A549 (cell line): ENCODE results near the gene PSORS1C1. TPM values are rescaled to one million over a fixed set of nuclear protein-coding genes. Genes with fewer than 3 reads are reported as not detected.

Experiments
- ATAC-seq, 2 experiments: fragments of 200-7000 bp in 1 of 2; fragments of >200 bp in 1 of 2; cut with Nextera tagmentation in 1 of 2; cut with Tn5 transposase in 1 of 2; 3 replicates each; pipeline versions ENCODE4 v1.8.0 to v1.9.1; 2018 to 2020; ENCODE audit warnings: mild to moderate bottlenecking in 1 of 2, moderate library complexity in 1 of 2
- CTCF ChIA-PET: fragments of 300-600 bp; sonication (Branson Sonifier 250); formaldehyde crosslinking; extraction: SDS; loops from one replicate; lab custom pipeline; 2021; ENCODE audit warnings: antibody characterized with exemption, inconsistent platforms; lab: Yijun Ruan, JAX
- POLR2A ChIA-PET: fragments of 350-600 bp; formaldehyde crosslinking; extraction: SDS; loops from one replicate; lab custom pipeline; 2021; ENCODE audit warnings: antibody characterized with exemption, inconsistent platforms; lab: Yijun Ruan, JAX
- DNase-seq, 2 experiments: peaks; one replicate each; pipeline versions ENCODE4 v3.0.0 to v3.0.0-alpha.2; 2011 to 2016; ENCODE audit warnings: low read depth in 1 of 2, low spot score in 1 of 2
- FAIRE-seq: peaks from 2 replicates; lab custom pipeline; 2011; peaks lifted over from hg19 to GRCh38; lab: Jason Lieb, UNC
- H3K27ac ChIP-seq, 2 experiments: fragments of >200 bp; sonication (Bioruptor Twin); formaldehyde crosslinking; 3 replicates each; pipeline ENCODE4 v1.5.1; 2016 to 2017
- H3K4me1 ChIP-seq: fragments of >200 bp; sonication (Bioruptor Twin); formaldehyde crosslinking; 3 replicates; pipeline ENCODE4 v1.6.1; 2016
- H3K4me2 ChIP-seq: fragments of >200 bp; sonication (Bioruptor Twin); formaldehyde crosslinking; 3 replicates; pipeline ENCODE4 v1.6.1; 2016
- H3K4me3 ChIP-seq: fragments of >200 bp; sonication (Bioruptor Twin); formaldehyde crosslinking; 3 replicates; pipeline ENCODE4 v1.5.1; 2016
- H3K9me3 ChIP-seq: fragments of >200 bp; sonication (Bioruptor Twin); formaldehyde crosslinking; 3 replicates; pipeline ENCODE4 v1.6.1; 2016
- BCL3 ChIP-seq: fragments of >200 bp; sonication (Bioruptor Twin); formaldehyde crosslinking; IDR thresholded peaks from 3 replicates; pipeline ENCODE4 v1.6.1; 2016
- BHLHE40 ChIP-seq: IDR thresholded peaks from 2 replicates; pipeline ENCODE4 v1.6.1; 2012; ENCODE audit warnings: low read depth, low read length, inconsistent platforms
- CEBPB ChIP-seq, 2 experiments: fragments of >200 bp in 1 of 2; sonication (Bioruptor Twin) in 1 of 2; formaldehyde crosslinking in 1 of 2; IDR thresholded peaks; 2 replicates each; pipeline ENCODE4 v1.6.1; 2012 to 2016
- CHD4 ChIP-seq: fragments of 200-600 bp; sonication (generic); IDR thresholded peaks from 2 replicates; pipeline ENCODE4 v1.6.1; 2016; ENCODE audit warnings: antibody characterized with exemption, mild to moderate bottlenecking, borderline replicate concordance
- EP300 ChIP-seq, 2 experiments: fragments of >200 bp; sonication (Bioruptor Twin); formaldehyde crosslinking; IDR thresholded peaks; 2 replicates in 1 of 2; 3 replicates in 1 of 2; pipeline ENCODE4 v1.6.1; 2016 to 2017
- HEYL ChIP-seq: fragments of 250-450 bp; sonication (Bioruptor Pico); IDR thresholded peaks from 2 replicates; pipeline ENCODE4 v1.8.0; 2021; ENCODE audit warnings: mild to moderate bottlenecking, moderate library complexity
- HMGXB4 ChIP-seq: fragments of 250-450 bp; sonication (Bioruptor Pico); IDR thresholded peaks from 2 replicates; pipeline ENCODE4 v1.5.0; 2021; ENCODE audit warnings: mild to moderate bottlenecking, moderate library complexity, borderline replicate concordance
- HOXA7 ChIP-seq: fragments of 250-450 bp; sonication (Bioruptor Pico); IDR thresholded peaks from 2 replicates; pipeline ENCODE4 v1.5.0; 2020; ENCODE audit warnings: mild to moderate bottlenecking, moderate library complexity
- HOXB5 ChIP-seq: fragments of 250-450 bp; sonication (Bioruptor Pico); IDR thresholded peaks from 2 replicates; pipeline ENCODE4 v1.5.0; 2020; ENCODE audit warnings: mild to moderate bottlenecking, moderate library complexity
- JUN ChIP-seq, 2 experiments: fragments of >200 bp; sonication (Bioruptor Twin); formaldehyde crosslinking; IDR thresholded peaks; 2 replicates in 1 of 2; 3 replicates in 1 of 2; pipeline ENCODE4 v1.6.1; 2016 to 2017
- JUNB ChIP-seq: fragments of >200 bp; sonication (Bioruptor Twin); formaldehyde crosslinking; IDR thresholded peaks from 2 replicates; pipeline ENCODE4 v1.6.1; 2016
- MAFK ChIP-seq: fragments of 450-650 bp; IDR thresholded peaks from 2 replicates; pipeline ENCODE4 v1.6.1; 2014; ENCODE audit not compliant: partially characterized antibody
- MAX ChIP-seq: IDR thresholded peaks from 2 replicates; pipeline ENCODE4 v1.6.1; 2012
- NFE2L2 ChIP-seq: fragments of 150-350 bp; conservative IDR thresholded peaks from 2 replicates; pipeline ENCODE4 v1.6.1; 2014; ENCODE audit warnings: low read length
- PBX3 ChIP-seq: IDR thresholded peaks from 2 replicates; pipeline ENCODE4 v1.6.1; 2012
- PHF8 ChIP-seq: fragments of 200-600 bp; sonication (generic); IDR thresholded peaks from 2 replicates; pipeline ENCODE4 v1.6.1; 2016; ENCODE audit warnings: low read depth, mild to moderate bottlenecking, antibody characterized with exemption, moderate library complexity, borderline replicate concordance
- RCOR1 ChIP-seq: fragments of 150-350 bp; IDR thresholded peaks from 2 replicates; pipeline ENCODE4 v1.6.1; 2014; ENCODE audit warnings: antibody characterized with exemption, low read length, low read depth
- REST ChIP-seq: fragments of 200-600 bp; sonication (generic); IDR thresholded peaks from 2 replicates; pipeline ENCODE4 v1.6.1; 2016; ENCODE audit warnings: antibody characterized with exemption, mild to moderate bottlenecking, moderate library complexity
- SMC3 ChIP-seq: fragments of >200 bp; sonication (Bioruptor Twin); formaldehyde crosslinking; IDR thresholded peaks from 3 replicates; pipeline ENCODE4 v1.6.1; 2018; ENCODE audit warnings: inconsistent platforms
- USF2 ChIP-seq: fragments of 450-650 bp; IDR thresholded peaks from 2 replicates; pipeline ENCODE4 v1.6.1; 2014; ENCODE audit warnings: antibody characterized with exemption
- WGBS: methylation state at CpG from one replicate; pipeline ENCODE4 v1.1.6; 2017; ENCODE audit errors: missing lambda C conversion rate; 5-methylcytosine and 5-hydroxymethylcytosine counted together
- polyA plus RNA-seq, 4 experiments: library from polyadenylated mRNA; depleted of rRNA in 3 of 4; stranded (reverse); fragments of >200 nt; fragmentation: RNase III in 1 of 4; extraction: RNeasy Plus Mini Kit Qiagen cat#74134 plus additional on column Dnase treatment in 1 of 4; gene quantifications; 2 replicates in 3 of 4; 3 replicates in 1 of 4; pipeline ENCODE4 v1.2.3, GENCODE V29; 2011 to 2017

PSORS1C1 gene
- polyA plus RNA-seq, 2 of the 4 experiments (the other 2 are of a cell fraction) = 2.3 to 4.3 TPM

GRCh38 chr6:31165986-31166385 is 51.4 kb downstream of the PSORS1C1 start:
- H3K4me2 ChIP-seq = no peak overlapping the region
- no peak overlapping the region for H3K27ac ChIP-seq
- ChIA-PET CTCF (interaction anchor here (0.9 to 1.4 kb wide), 2 partner anchors 35 to 51 kb away, joined by 3 read pairs; partner anchors contain the start of gene PSORS1C1), POLR2A (no interaction called here)
- H3K4me1 ChIP-seq = peaks cover 7% of the 10 kb centered on the region
- FAIRE-seq = no peak
- no peaks in the 10 kb centered on the region for H3K9me3 ChIP-seq
- 61% methylated on average over 5 of the region's 5 CpGs for WGBS
- no peak for DNase-seq
- no peak for ATAC-seq
- TF ChIP-seq BCL3 (no peak), EP300 (IDR thresholded peaks at IDR 0.05) (no peak), HEYL (CRISPR knock-in tag) (no peak), JUN (IDR thresholded peaks at IDR 0.05) (no peak), REST (no peak)
- no peak overlapping the region for H3K4me3 ChIP-seq

GRCh38 chr6:31168606-31169005 is 54.0 kb downstream of the PSORS1C1 start:
- Histone ChIP-seq H3K4me1 (peaks cover 12% of the 10 kb centered on the region), H3K4me2 (no peak overlapping the region), H3K4me3 (no peak overlapping the region), H3K9me3 (no peaks in the 10 kb centered on the region), H3K27ac (no peak overlapping the region)
- ChIA-PET CTCF (interaction anchor here (1.7 kb wide), 1 partner anchor 10 kb away, joined by 3 read pairs; the partner anchor contains the start of gene TCF19), POLR2A (no interaction called here)
- no peak for TF ChIP-seq HOXB5
- no peak for TF ChIP-seq MAFK
- TF ChIP-seq MAX = no peak
- no peak for TF ChIP-seq HMGXB4
- TF ChIP-seq CEBPB (IDR thresholded peaks at IDR 0.05) = no peak
- TF ChIP-seq BHLHE40 = no peak
- TF ChIP-seq SMC3 = no peak
- TF ChIP-seq RCOR1 = no peak
- TF ChIP-seq USF2 = no peak
- no peak for TF ChIP-seq NFE2L2
- TF ChIP-seq HOXA7 = no peak
- no peak for TF ChIP-seq PBX3
- TF ChIP-seq PHF8 = no peak
- TF ChIP-seq JUNB = no peak
- TF ChIP-seq CHD4 = no peak
- ATAC-seq (no peak), DNase-seq (no peak), FAIRE-seq (no peak)
- WGBS = 97% methylated on average over 3 of the region's 3 CpGs
